GM19395 (cell line): ENCODE measurements around the gene FBN3.

ENCODE experiments used
- ATAC-seq: cut with Tn5 transposase; IDR thresholded peaks from one replicate; pipeline ENCODE4 v1.9.1; 2021; ENCODE audit warnings: mild to moderate bottlenecking, moderate library complexity; ENCODE audit not compliant: unreplicated experiment

The FBN3 gene

GRCh38 chr19:8094336-8094735 lies 55.1 kb downstream of the FBN3 start:
- ATAC-seq, result no peak

- no peak for ATAC-seq
Measured at GRCh38 chr19:8093740-8094139, 55.7 kb downstream of the FBN3 start.

GRCh38 chr19:8090950-8091349 lies 58.4 kb downstream of the FBN3 start:
- no peak for ATAC-seq

- ATAC-seq, result no peak
Measured at GRCh38 chr19:8089664-8090601, 59.5 kb downstream of the FBN3 start.

- ATAC-seq, result no peak
Measured at GRCh38 chr19:8088752-8089663, 60.4 kb downstream of the FBN3 start.

GRCh38 chr19:8087876-8088275 lies 61.5 kb downstream of the FBN3 start:
- ATAC-seq, result no peak

- no peak for ATAC-seq
Measured at GRCh38 chr19:8086849-8087248, 62.5 kb downstream of the FBN3 start.

GRCh38 chr19:8085598-8086408 lies 63.6 kb downstream of the FBN3 start:
- no peak for ATAC-seq

GRCh38 chr19:8084152-8084551 lies 65.2 kb downstream of the FBN3 start:
- ATAC-seq, result no peak

GRCh38 chr19:8083141-8083540 lies 66.3 kb downstream of the FBN3 start:
- no peak for ATAC-seq

GRCh38 chr19:8081569-8082550 lies 67.5 kb downstream of the FBN3 start:
- no peak for ATAC-seq

GRCh38 chr19:8080832-8081231 lies 68.6 kb downstream of the FBN3 start:
- no peak for ATAC-seq

GRCh38 chr19:8079988-8080387 lies 69.4 kb downstream of the FBN3 start:
- no peak for ATAC-seq

- no peak for ATAC-seq
Measured at GRCh38 chr19:8075158-8076074, 74.0 kb downstream of the FBN3 start.

GRCh38 chr19:8074501-8074900 lies 74.9 kb downstream of the FBN3 start:
- ATAC-seq, result no peak

- ATAC-seq, result no peak
Measured at GRCh38 chr19:8071912-8072311, 77.5 kb downstream of the FBN3 start.

GRCh38 chr19:8069096-8069973 lies 80.1 kb downstream of the FBN3 start:
- no peak for ATAC-seq

- no peak for ATAC-seq
Measured at GRCh38 chr19:8065875-8066261, 83.5 kb downstream of the FBN3 start.
